Measurements from ENCODE around the gene VPS4A.

Gene VPS4A

DNA sequence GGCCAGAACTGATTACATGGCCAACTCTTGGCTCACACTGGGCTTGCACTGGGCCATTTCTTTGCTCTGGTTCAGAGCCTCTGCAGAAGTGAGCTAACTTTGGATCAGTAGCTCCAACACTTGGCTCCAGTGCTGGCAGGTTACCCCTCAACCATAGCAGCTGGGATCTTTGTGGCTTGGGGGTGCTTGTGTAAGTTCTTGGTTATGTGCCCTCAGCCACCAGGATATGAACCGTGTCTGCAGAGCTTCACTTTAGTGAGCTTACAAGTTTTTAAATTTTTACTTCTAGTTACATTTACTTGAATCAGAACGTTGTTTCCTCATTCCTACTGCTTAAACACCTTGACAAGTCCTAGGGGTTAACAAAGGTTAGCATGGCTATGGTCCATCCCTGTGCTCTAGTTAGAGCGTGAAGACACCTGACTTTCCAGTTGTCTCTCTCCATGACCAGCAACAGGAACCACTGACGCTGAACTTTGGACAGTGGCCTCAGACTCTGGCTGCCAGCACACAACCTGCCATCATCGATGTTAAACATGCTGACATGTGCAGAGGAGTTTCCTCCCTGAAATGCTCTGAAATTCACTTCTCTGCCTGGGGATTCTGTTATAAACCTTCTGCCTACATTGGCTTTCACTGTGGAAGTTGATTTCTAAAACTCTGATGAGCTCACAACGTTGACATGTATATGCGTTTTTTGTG is 15.2 kb downstream of the VPS4A start:
- TF ChIP-seq BHLHE40 (IDR thresholded peaks at IDR 0.05; ENCODE audit: borderline replicate concordance), result no peak
- no peak for TF ChIP-seq TARDBP (IDR thresholded peaks at IDR 0.05)
- TF ChIP-seq NFRKB (IDR thresholded peaks at IDR 0.05), result no peak
- no peak for TF ChIP-seq ARNT (IDR thresholded peaks at IDR 0.05)
- no peak for TF ChIP-seq HDGF (IDR thresholded peaks at IDR 0.05; ENCODE audit: borderline replicate concordance)
- no peak for TF ChIP-seq ZNF384 (IDR thresholded peaks at IDR 0.05)
- TF ChIP-seq FOXA1 (IDR thresholded peaks at IDR 0.05), result no peak
- TF ChIP-seq PKNOX1 (IDR thresholded peaks at IDR 0.05), result no peak
- TF ChIP-seq ELF4 (IDR thresholded peaks at IDR 0.05), result no peak
- TF ChIP-seq FOXK2 (IDR thresholded peaks at IDR 0.05), result no peak
- no peak for TF ChIP-seq FOXM1 (IDR thresholded peaks at IDR 0.05; ENCODE audit: borderline replicate concordance)
- POLR2A ChIA-PET, result interaction anchor here (0.9 to 1.4 kb wide), 2 partner anchors 11 to 14 kb away, joined by 4 to 6 read pairs; partner anchors contain the start of gene NIP7
- no peak for DNase-seq (ENCODE audit: extremely low spot score)
- CTCF ChIA-PET, result interaction anchor here (0.7 kb wide), 1 partner anchor 817 kb away, joined by 3 read pairs; no protein-coding TSS in a partner anchor

- ChIA-PET POLR2A (interaction anchor here (1.1 kb wide), 1 partner anchor 13 kb away, joined by 3 read pairs; no protein-coding TSS in a partner anchor), CTCF (interaction anchor here (0.9 kb wide), 1 partner anchor 70 kb away, joined by 3 read pairs; no protein-coding TSS in a partner anchor)
- no peak for TF ChIP-seq SP1 (IDR thresholded peaks at IDR 0.05)
- TF ChIP-seq TARDBP (IDR thresholded peaks at IDR 0.05), result no peak
- no peak for TF ChIP-seq CTBP1 (IDR thresholded peaks at IDR 0.05; ENCODE audit: borderline replicate concordance)
- TF ChIP-seq FOXA1 (IDR thresholded peaks at IDR 0.05), result no peak
- no peak for TF ChIP-seq BHLHE40 (IDR thresholded peaks at IDR 0.05; ENCODE audit: borderline replicate concordance)
- TF ChIP-seq LEF1 (IDR thresholded peaks at IDR 0.05; ENCODE audit: borderline replicate concordance), result no peak
- no peak for TF ChIP-seq ZNF384 (IDR thresholded peaks at IDR 0.05)
- TF ChIP-seq L3MBTL2 (conservative IDR thresholded peaks at IDR 0.05), result no peak
- no peak for TF ChIP-seq ARNT (IDR thresholded peaks at IDR 0.05)
- no peak for TF ChIP-seq NFRKB (IDR thresholded peaks at IDR 0.05)
- TF ChIP-seq PKNOX1 (IDR thresholded peaks at IDR 0.05), result no peak
- TF ChIP-seq SUZ12 (IDR thresholded peaks at IDR 0.05), result no peak
- TF ChIP-seq HDGF (IDR thresholded peaks at IDR 0.05; ENCODE audit: borderline replicate concordance), result no peak
- no peak for TF ChIP-seq ELF4 (IDR thresholded peaks at IDR 0.05)
- TF ChIP-seq FOXK2 (IDR thresholded peaks at IDR 0.05), result no peak
- no peak for TF ChIP-seq FOXM1 (IDR thresholded peaks at IDR 0.05; ENCODE audit: borderline replicate concordance)
- DNase-seq (ENCODE audit: extremely low spot score), result no peak
Measured at GRCh38 chr16:69327585-69328310, 16.6 kb downstream of the VPS4A start.

DNA sequence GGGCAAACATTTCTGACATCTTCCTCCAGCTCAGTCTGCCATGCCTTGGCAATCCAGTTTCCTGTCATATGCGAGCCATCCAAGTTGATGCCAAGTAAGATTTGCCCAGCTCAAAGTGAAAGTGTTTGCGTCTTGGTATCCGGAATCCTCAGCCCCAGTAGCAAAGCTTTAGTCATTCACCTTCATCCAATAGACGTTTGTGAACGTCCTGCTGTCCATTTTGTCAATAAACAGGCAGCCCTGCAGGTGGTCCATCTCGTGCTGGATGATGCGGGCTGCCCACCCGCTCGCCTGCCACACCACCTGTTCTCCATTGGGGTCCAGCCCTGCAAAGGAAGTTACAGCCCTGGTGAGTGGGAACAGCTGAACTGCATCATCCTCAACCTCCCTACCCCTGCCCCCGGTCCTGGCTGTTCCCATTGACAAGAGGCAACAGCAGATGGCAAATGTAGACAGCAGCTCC is 17.7 kb downstream of the VPS4A start:
- POLR2A ChIA-PET, result interaction anchor here (1.0 to 1.7 kb wide), 5 partner anchors 10 to 19 kb away, joined by 3 to 5 read pairs (median 3); partner anchors contain the start of gene COG8
- no peak for TF ChIP-seq FOXA1 (IDR thresholded peaks at IDR 0.05)
- no peak for TF ChIP-seq CTBP1 (IDR thresholded peaks at IDR 0.05; ENCODE audit: borderline replicate concordance)
- no peak for TF ChIP-seq L3MBTL2 (conservative IDR thresholded peaks at IDR 0.05)
- TF ChIP-seq HDGF (IDR thresholded peaks at IDR 0.05; ENCODE audit: borderline replicate concordance), result no peak
- TF ChIP-seq FOXM1 (IDR thresholded peaks at IDR 0.05; ENCODE audit: borderline replicate concordance), result no peak
- no peak for TF ChIP-seq BHLHE40 (IDR thresholded peaks at IDR 0.05; ENCODE audit: borderline replicate concordance)
- TF ChIP-seq ELF4 (IDR thresholded peaks at IDR 0.05), result no peak
- TF ChIP-seq SP1 (IDR thresholded peaks at IDR 0.05), result no peak
- no peak for TF ChIP-seq LEF1 (IDR thresholded peaks at IDR 0.05; ENCODE audit: borderline replicate concordance)
- TF ChIP-seq ZNF384 (IDR thresholded peaks at IDR 0.05), result no peak
- no peak for TF ChIP-seq ARNT (IDR thresholded peaks at IDR 0.05)
- no peak for TF ChIP-seq NFRKB (IDR thresholded peaks at IDR 0.05)
- no peak for TF ChIP-seq PKNOX1 (IDR thresholded peaks at IDR 0.05)
- TF ChIP-seq FOXK2 (IDR thresholded peaks at IDR 0.05), result no peak
- TF ChIP-seq TARDBP (IDR thresholded peaks at IDR 0.05), result no peak
- no peak for TF ChIP-seq SUZ12 (IDR thresholded peaks at IDR 0.05)
- DNase-seq (ENCODE audit: extremely low spot score), result no peak

GRCh38 chr16:69329369-69330285 is 18.5 kb downstream of the VPS4A start:
- POLR2A ChIA-PET, result interaction anchor here (1.0 to 1.7 kb wide), 5 partner anchors 9 to 19 kb away, joined by 3 to 5 read pairs (median 4); partner anchors contain the start of gene COG8
- CTCF ChIA-PET, result no interaction called here
- no peak for DNase-seq (ENCODE audit: extremely low spot score)

More for the DNA sequence above, 17.7 kb downstream of the VPS4A start:
- CTCF ChIA-PET, result interaction anchor here (0.9 kb wide), 1 partner anchor 69 kb away, joined by 3 read pairs; no protein-coding TSS in a partner anchor

More at GRCh38 chr16:69329369-69330285, 18.5 kb downstream of the VPS4A start:
- TF ChIP-seq FOXK2 (IDR thresholded peaks at IDR 0.05), result no peak
- no peak for TF ChIP-seq NFRKB (IDR thresholded peaks at IDR 0.05)
- no peak for TF ChIP-seq BHLHE40 (IDR thresholded peaks at IDR 0.05; ENCODE audit: borderline replicate concordance)

Measured in HEK293T (cell line).